ENCODE results near the gene EEF2.
"Not testable (repeated sequence)": the region's sequence is repeated elsewhere in the genome, so short reads cannot be mapped to it uniquely, and the experiment has no call there.

EEF2 gene

DNA sequence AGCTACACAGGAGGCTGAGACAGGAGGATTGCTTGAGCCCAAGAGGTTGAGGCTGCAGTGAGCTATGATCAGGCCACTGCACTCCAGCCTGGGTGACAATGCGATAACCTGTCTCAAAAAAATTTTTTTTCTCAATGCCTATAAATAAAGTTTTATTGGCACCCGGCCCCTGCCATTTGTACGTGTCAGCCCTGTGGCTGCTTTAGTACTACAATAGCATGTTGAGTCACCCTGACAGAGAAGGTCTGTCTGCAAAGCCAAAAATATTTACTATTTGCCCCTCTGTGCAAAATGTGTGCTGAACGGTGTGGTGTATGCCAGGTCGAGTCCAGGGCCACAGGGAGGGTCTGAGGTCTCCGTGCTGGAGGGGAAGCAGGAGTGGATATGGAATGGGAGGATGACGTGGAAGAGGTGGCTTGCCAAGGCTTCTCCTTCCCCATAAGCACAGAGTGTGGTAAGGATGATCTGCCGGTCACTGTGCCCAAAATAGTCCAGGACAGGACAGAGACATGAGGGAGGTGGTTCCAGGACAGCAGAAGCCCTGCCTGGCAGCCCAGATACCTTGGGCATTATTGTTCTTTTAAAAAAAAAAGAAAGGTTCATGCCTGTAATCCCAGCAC lies 42.4 kb downstream of the EEF2 start:
- DNase-seq, result no peak

DNA sequence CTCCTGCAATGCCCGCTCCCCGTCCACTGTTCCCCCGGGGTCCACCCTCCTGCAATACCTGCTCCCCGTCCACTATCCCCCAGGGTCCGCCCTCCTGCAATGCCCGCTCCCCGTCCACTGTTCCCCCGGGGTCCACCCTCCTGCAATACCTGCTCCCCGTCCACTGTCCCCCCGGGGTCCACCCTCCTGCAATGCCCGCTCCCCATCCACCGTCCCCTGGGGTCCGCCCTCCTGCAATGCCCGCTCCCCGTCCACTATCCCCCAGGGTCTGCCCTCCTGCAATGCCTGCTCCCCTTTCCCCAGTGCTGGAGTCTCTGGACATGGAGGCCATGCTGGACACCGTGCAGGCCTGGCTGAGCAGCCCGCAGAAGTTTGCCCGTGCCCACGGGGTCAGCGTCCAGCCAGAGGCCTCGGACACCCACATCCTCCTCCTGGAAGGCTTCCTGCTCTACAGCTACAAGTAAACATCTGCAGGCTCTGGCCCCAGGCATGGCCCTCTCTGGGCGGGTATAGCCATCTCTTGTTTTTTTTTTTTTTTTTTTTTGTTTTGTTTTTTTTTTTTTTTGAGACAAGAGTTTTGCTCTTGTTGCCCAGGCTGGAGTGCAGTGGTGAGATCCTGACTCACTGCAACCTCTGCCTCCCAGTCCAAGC lies 46.8 kb downstream of the EEF2 start:
- DNase-seq, result not testable (repeated sequence)

DNA sequence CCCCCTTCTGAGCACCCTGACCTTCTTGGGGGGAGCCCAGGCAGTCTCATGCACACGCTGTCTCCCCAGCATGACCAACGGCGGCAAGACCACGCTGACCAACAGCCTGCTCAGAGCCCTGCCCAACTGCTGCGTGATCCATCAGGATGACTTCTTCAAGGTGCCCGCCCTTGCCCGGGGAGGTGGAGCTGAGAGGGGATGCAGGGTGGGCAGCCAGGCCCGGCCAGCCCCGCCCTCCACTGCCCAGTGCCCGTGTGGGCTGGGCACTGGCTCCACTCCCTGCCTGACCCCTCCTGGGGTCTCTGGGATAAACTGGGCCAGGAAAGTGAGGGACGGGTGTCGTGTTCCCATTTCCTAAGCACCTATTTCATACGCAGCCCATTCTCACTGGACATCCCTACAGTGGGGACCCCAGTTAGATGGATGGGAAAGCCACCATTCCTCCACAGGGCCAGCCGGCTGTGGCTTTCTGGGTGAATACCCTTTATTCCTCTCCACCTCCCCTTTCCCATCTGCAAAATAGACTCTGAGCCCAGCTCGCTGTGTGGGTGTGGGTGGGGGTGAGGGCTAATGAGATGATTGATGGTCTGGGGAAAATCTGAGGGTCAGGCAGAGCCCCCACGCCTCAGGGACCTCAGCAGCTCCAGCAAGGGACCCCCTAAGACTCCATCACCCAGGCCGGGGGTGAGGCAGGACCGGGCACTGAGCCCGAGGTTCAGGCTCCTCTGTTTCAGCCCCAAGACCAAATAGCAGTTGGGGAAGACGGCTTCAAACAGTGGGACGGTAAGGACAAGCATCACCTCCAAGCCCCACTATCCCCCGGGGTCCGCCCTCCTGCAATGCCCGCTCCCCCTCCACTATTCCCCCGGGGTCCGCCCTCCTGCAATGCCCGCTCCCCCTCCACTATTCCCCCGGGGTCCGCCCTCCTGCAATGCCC lies 48.5 kb downstream of the EEF2 start:
- DNase-seq, result no peak

DNA sequence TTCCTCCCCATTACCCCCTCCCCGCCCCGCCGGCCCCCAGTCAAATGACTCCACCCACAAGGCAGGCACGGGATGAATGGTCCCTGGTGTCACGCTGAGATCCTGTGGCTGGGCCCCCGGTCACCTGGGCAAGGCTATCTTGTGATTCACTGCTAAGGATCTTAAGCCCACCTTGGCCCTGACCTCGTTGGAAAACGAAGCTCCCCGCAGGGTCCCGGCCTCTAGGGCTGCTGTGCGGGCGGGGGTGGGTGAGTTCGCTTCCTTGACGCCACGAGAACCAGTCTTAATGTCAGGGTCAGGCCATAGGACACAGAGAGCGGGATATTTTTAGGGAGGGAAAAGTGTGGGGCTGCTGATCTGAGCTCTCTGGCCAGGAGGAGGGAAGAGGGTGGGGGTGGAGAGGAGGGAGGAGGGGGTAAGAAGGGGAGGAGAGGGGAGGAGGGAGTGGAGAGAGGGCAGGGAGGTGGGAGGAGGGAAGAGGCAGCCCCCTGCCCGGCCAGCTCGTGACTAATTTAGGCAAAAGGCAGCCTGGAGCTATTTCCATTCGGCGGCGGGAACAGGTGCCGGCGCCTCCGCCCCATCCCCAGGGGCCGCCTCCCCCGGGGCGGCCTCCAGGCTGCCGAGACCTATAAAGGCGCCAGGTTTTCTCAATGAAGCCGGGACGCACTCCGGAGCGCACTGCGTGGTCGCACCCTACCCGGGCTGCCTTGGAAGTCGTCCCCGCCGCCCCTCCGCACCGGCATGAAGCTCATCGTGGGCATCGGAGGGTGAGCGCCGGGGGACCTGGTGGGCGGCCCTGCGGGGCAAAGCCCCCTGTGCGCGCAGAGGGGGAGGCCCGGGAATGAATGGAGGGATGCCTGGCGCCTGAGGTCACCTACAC lies 52.1 kb downstream of the EEF2 start, which contains the start of gene NMRK2:
Gene NMRK2 (plus strand): TSS at position 139 of the 880 bp plus-strand sequence. CDS start 603 bp downstream, at position 742.
- DNase-seq, result no peak

DNA sequence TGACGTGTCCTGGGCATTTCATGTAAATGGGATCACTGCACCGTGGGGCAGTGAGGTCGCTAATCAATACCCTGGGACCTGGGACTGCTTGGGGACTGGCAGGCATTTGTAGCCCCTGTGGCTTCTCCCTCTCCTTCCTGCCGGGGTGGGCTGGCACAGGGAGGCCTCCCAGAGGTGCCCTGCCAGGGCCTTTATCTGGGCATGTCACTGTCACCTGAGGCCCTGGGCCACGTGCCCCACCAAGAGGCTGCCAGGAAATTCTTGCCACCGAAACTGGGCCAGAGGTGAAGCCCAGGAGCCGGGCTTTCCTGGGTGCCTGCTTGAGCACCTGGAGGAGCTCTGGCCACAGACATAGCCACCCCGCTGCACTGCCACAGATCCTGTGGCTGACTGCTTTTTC lies 54.2 kb downstream of the EEF2 start:
- no peak for DNase-seq
